MM.1S (cell line): Measurements from ENCODE around the gene MFSD2B.

Source experiments
- DNase-seq: peaks from one replicate; pipeline ENCODE4 v3.0.0-alpha.2; 2015
- H2AFZ ChIP-seq: fragments of 300-600 bp; sonication (generic); 2 replicates; pipeline ENCODE4 v1.6.0; 2016; ENCODE audit warnings: antibody characterized with exemption, low read length
- H3F3A ChIP-seq: fragments of 300-600 bp; sonication (generic); 2 replicates; pipeline ENCODE4 v1.6.1; 2016; ENCODE audit warnings: mild to moderate bottlenecking, antibody characterized with exemption, low read length, moderate library complexity, mixed read lengths; ENCODE audit not compliant: insufficient read depth
- H3K27ac ChIP-seq: fragments of 300-600 bp; sonication (generic); 2 replicates; pipeline ENCODE4 v1.5.1; 2016; ENCODE audit warnings: mild to moderate bottlenecking, low read length
- H3K27me3 ChIP-seq: fragments of 300-600 bp; sonication (generic); replicated peaks from 2 replicates; pipeline ENCODE4 v1.6.0; 2016; ENCODE audit warnings: low read length; ENCODE audit not compliant: insufficient read depth
- H3K36me3 ChIP-seq: fragments of 300-600 bp; sonication (generic); replicated peaks from 2 replicates; pipeline ENCODE4 v1.6.1; 2016; ENCODE audit warnings: mild to moderate bottlenecking, low read length, mixed read lengths; ENCODE audit not compliant: insufficient read depth
- H3K4me1 ChIP-seq: fragments of 300-600 bp; sonication (generic); 2 replicates; pipeline ENCODE4 v1.6.1; 2016; ENCODE audit warnings: low read length, mixed read lengths
- H3K4me2 ChIP-seq: fragments of 300-600 bp; sonication (generic); 2 replicates; pipeline ENCODE4 v1.6.0; 2016; ENCODE audit warnings: low read depth, low read length
- H3K4me3 ChIP-seq: fragments of 300-600 bp; sonication (generic); 2 replicates; pipeline ENCODE4 v1.5.1; 2016; ENCODE audit warnings: low read length, mixed read lengths
- H3K79me2 ChIP-seq: fragments of 300-600 bp; sonication (generic); 2 replicates; pipeline ENCODE4 v1.6.1; 2016; ENCODE audit warnings: mixed run types, low read length, mixed read lengths
- H3K9ac ChIP-seq: fragments of 300-600 bp; sonication (generic); 2 replicates; pipeline ENCODE4 v1.6.1; 2016; ENCODE audit warnings: low read length, mixed read lengths
- H3K9me2 ChIP-seq: fragments of 300-600 bp; sonication (generic); replicated peaks from 2 replicates; pipeline ENCODE4 v1.6.1; 2016; ENCODE audit warnings: mild to moderate bottlenecking, low read length, mixed read lengths; ENCODE audit not compliant: insufficient read depth
- H3K9me3 ChIP-seq: fragments of 300-600 bp; sonication (generic); replicated peaks from 2 replicates; pipeline ENCODE4 v1.6.1; 2016; ENCODE audit warnings: mild to moderate bottlenecking, low read length, mixed read lengths; ENCODE audit not compliant: insufficient read depth
- H4K20me1 ChIP-seq: fragments of 300-600 bp; sonication (generic); 2 replicates; pipeline ENCODE4 v1.6.1; 2016; ENCODE audit warnings: mild to moderate bottlenecking, low read length, moderate library complexity, mixed read lengths; ENCODE audit not compliant: insufficient read depth
- EZH2 ChIP-seq: fragments of 300-600 bp; sonication (generic); optimal IDR thresholded peaks from 2 replicates; pipeline ENCODE3; 2017; ENCODE audit warnings: low read depth, mild to moderate bottlenecking, antibody characterized with exemption, low read length, mixed read lengths
- EZH2phosphoT487 ChIP-seq: fragments of 300-600 bp; sonication (generic); IDR thresholded peaks from 2 replicates; pipeline ENCODE4 v1.6.1; 2018; ENCODE audit warnings: antibody characterized with exemption, low read length
- TF ChIP-seq, protein P1 (sequence below): fragments of 300-600 bp; sonication (generic); IDR thresholded peaks from 2 replicates; pipeline ENCODE4 v1.5.1; 2016; ENCODE audit warnings: antibody characterized with exemption, low read length, mixed read lengths

The MFSD2B gene

GRCh38 chr2:24058564-24059271, 48.8 kb downstream of the MFSD2B start:
- Histone ChIP-seq H4K20me1 (no peaks in the 10 kb centered on the region), H3K4me1 (no peaks in the 10 kb centered on the region), H2AFZ (no peak overlapping the region), H3K27ac (no peak overlapping the region), H3K4me3 (no peak overlapping the region), H3K4me2 (no peak overlapping the region), H3K9me2 (no peaks in the 10 kb centered on the region), H3K36me3 (no peaks in the 10 kb centered on the region), H3F3A (no peaks in the 10 kb centered on the region), H3K9me3 (no peaks in the 10 kb centered on the region), H3K27me3 (no peaks in the 10 kb centered on the region), H3K79me2 (no peaks in the 10 kb centered on the region), H3K9ac (no peak overlapping the region)
- DNase-seq: no peak
- TF ChIP-seq EZH2 (no peak), EZH2phosphoT487 (no peak)
- TF ChIP-seq, protein P1, sequence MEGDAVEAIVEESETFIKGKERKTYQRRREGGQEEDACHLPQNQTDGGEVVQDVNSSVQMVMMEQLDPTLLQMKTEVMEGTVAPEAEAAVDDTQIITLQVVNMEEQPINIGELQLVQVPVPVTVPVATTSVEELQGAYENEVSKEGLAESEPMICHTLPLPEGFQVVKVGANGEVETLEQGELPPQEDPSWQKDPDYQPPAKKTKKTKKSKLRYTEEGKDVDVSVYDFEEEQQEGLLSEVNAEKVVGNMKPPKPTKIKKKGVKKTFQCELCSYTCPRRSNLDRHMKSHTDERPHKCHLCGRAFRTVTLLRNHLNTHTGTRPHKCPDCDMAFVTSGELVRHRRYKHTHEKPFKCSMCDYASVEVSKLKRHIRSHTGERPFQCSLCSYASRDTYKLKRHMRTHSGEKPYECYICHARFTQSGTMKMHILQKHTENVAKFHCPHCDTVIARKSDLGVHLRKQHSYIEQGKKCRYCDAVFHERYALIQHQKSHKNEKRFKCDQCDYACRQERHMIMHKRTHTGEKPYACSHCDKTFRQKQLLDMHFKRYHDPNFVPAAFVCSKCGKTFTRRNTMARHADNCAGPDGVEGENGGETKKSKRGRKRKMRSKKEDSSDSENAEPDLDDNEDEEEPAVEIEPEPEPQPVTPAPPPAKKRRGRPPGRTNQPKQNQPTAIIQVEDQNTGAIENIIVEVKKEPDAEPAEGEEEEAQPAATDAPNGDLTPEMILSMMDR: no peak

DNA sequence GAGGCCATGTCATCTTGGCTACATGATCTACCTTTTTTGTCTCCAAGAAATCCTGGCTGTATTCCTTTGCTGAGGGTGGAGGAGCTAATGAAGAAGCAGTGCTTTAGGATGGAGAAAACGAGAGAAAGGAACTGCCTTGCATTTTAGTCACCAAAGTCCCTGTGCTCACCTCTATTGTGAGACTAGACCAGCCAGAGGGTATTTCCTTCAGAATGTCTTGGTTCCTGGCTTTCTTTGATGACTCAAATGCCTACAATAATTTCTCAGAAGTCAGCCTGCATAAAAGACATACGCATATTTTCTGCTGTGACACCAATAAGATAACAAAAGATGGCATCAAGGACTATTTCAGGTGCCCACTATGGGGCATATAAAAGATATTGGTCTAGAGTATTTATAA, 55.5 kb downstream of the MFSD2B start:
- H3K27ac ChIP-seq: no peak overlapping the region
- H3K4me1 ChIP-seq: no peaks in the 10 kb centered on the region
- no peak for DNase-seq
- no peak overlapping the region for H3K9ac ChIP-seq
- no peaks in the 10 kb centered on the region for H3F3A ChIP-seq
- H3K4me2 ChIP-seq: no peak overlapping the region
- H3K4me3 ChIP-seq: no peak overlapping the region
- H3K9me3 ChIP-seq: no peaks in the 10 kb centered on the region
- 0 out of 2 replicates have a peak, but pooled peaks cover 2% of the 10 kb centered on the region for H3K36me3 ChIP-seq
- no peaks in the 10 kb centered on the region for H4K20me1 ChIP-seq
- no peak for TF ChIP-seq EZH2
- TF ChIP-seq, protein P1: no peak
- TF ChIP-seq EZH2phosphoT487: no peak
- no peaks in the 10 kb centered on the region for H3K9me2 ChIP-seq
- H3K79me2 ChIP-seq: no peaks in the 10 kb centered on the region
- H3K27me3 ChIP-seq: no peaks in the 10 kb centered on the region
- H2AFZ ChIP-seq: no peak overlapping the region

DNA sequence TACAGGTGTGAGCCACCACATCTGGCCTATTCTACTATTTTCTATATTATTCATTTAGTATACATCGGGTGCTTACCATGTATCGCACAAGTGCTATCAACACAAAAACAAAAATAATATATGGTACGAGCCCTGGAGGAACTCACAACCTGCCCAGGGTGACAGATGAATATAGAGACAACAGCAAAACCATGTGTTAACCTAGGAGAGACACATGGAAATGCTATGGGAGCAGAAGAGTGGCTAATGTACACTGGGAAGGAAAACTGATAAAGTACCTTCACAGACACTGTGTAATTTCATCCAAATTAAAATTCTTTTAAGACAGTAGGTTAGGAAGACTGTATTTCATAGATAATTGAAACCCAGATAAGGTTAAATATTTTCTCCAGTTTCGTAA, 62.4 kb downstream of the MFSD2B start:
- TF ChIP-seq EZH2phosphoT487 (no peak), EZH2 (no peak)
- TF ChIP-seq, protein P1: no peak
- Histone ChIP-seq H3K4me1 (peaks cover 6% of the 10 kb centered on the region; the same call in 1 of the 2 replicates), H3K36me3 (no peaks in the 10 kb centered on the region)

More for the DNA sequence above, 62.4 kb downstream of the MFSD2B start:
- no peak overlapping the region for H3K9ac ChIP-seq
- H3K4me2 ChIP-seq: no peak overlapping the region
- H2AFZ ChIP-seq: no peak overlapping the region
- H3K9me3 ChIP-seq: no peaks in the 10 kb centered on the region
- H3K4me3 ChIP-seq: no peak overlapping the region
- DNase-seq: no peak
- H3F3A ChIP-seq: peaks cover 10% of the 10 kb centered on the region
- H3K27me3 ChIP-seq: no peaks in the 10 kb centered on the region
- peaks cover 49% of the 10 kb centered on the region for H3K79me2 ChIP-seq
- no peaks in the 10 kb centered on the region for H4K20me1 ChIP-seq
- no peaks in the 10 kb centered on the region for H3K9me2 ChIP-seq
- no peak overlapping the region for H3K27ac ChIP-seq
